Cortex of kidney (tissue), 1 donor: ENCODE results near the gene CRHBP.
"Not testable (repeated sequence)": the region's sequence is repeated elsewhere in the genome, so short reads cannot be mapped to it uniquely, and the experiment has no call there.

Experiments
- DNase-seq: peaks from one replicate; lab custom pipeline; 2025; lab: John Stamatoyannopoulos, UW

The CRHBP gene, protein sequence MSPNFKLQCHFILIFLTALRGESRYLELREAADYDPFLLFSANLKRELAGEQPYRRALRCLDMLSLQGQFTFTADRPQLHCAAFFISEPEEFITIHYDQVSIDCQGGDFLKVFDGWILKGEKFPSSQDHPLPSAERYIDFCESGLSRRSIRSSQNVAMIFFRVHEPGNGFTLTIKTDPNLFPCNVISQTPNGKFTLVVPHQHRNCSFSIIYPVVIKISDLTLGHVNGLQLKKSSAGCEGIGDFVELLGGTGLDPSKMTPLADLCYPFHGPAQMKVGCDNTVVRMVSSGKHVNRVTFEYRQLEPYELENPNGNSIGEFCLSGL

DNA sequence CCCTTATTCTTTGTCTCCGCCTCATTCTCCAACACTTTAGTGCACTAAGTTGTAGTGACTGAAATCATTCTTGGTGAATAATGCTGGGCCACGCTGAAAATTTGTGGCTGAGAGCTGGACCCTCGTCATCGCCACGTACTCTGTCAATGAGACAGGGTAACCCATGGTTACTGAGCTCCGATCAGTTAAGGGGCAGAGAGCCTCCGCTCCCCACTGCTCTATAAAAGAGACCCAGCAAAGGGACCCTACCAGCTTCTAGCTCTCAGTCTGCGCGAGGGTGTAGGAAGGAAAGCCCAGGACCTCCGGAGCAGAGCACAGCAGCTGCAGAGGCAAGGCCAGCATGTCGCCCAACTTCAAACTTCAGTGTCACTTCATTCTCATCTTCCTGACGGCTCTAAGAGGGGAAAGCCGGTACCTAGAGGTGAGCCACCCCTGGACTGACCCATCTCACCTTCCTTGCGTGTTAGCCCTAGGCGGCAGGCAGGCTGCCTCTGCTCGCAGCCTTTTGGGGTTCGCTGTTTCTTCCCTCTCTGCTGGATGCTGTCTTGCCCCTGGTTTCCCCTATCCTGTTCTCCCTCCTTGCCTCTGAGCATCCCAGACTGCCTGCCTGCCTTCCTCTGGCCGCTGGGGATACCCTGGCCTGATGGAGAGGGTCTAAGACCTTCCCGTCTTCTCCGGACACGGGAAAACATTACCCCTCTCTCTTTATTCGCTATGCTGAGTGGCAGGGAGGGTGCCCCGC, at the start of gene CRHBP:
Gene CRHBP (plus strand): TSS at position 251 of the 742 bp plus-strand sequence. CDS start 90 bp downstream, at position 341.
- no peak for DNase-seq

DNA sequence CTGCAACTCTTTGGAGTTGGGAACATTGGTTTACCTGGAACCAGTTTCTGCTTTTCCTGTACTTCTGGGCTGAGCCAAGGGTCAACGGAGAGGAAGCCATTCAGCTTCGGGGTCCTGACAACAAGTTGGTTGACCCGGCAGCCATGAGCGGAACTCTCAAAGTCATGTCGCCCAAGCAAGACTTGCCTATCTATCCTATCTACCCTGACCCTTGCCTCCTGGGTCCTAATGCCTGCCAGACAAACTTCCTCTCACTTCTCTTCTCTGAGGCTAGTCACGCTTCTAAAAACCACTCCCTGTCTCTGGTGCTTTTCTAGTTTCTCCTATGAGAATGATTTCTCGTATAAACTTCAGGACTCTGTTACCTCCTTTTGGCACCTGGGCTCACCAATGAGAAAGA, 44.7 kb upstream of the CRHBP start:
- no peak for DNase-seq

DNA sequence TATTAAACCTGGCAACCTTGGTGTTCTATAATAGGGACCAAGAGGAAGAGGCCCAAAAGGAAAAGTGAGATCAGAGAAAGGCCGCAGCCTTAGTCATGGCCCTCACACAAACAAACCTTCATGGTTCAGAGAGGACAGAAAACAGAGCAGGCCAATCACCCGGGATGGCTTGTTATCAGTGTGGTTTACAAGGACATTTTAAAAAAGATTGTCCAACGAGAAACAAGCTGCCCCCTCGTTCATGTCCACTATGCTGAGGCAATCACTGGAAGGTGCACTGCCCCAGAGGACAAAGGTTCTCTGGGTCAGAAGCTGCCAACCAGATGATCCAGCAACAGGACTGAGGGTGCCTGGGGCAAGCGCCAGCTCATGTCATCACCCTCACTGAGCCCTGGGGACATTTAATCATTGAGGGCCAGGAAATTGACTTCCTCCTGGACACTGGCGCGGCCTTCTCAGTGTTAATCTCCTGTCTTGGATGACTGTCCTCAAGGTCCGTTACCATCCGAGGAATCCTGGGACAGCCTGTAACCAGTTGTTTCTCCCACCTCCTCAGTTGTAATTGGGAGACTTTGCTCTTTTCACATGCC, 42.4 kb upstream of the CRHBP start:
- DNase-seq = not testable (repeated sequence)

DNA sequence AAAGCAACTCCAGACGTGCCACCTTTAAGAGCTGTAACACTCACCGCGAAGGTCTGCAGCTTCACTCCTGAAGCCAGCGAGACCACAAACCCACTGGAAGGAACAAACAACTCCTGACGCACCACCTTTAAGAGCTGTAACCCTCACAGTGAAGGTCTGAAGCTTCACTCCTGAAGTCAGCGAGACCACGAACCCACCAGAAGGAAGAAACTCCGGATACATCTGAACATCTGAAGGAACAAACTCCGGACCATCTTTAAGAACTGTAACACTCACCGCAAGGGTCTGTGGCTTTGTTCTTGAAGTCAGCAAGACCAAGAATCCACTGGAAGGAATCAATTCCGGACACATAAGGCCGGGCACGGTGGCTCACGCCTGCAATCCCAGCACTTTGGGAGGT, 38.2 kb upstream of the CRHBP start:
- DNase-seq = not testable (repeated sequence)

DNA sequence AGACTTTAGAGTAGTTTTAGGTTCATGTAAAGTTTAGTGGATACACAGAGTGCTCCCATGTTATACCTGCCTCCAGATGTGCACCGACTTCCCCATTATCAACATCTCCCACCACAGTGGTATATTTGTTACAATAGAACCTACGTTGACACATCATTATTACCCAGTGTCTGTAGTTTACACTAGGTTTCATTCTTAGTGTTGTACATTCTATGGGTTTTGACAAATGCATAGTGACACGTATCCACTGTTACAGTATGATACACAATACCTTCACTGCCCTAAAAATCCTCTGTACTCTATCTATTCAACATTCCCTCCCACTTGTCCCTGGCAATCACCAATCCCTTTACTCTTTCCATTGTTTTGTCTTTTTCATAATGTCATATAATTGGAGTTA, 34.3 kb upstream of the CRHBP start:
- no peak for DNase-seq

DNA sequence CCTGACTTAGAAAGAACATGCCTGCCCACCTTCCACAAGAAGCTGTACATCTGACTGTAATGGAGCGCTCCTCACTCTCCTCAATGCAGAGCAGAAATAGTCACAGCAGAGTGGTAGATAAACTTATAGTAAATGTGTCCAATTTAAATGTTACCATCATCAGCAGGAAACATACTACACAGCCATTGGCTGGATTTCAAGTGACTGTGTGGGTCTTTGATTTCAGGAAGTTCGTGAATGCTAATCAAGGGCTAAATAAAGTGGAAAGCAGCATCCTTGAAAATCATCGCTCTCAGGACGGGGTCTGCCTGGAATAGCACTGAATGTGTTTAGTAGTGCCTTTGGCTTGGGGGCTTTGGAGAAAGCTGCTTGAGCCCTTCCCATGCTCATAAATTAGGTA, 32.4 kb upstream of the CRHBP start:
- DNase-seq = no peak

DNA sequence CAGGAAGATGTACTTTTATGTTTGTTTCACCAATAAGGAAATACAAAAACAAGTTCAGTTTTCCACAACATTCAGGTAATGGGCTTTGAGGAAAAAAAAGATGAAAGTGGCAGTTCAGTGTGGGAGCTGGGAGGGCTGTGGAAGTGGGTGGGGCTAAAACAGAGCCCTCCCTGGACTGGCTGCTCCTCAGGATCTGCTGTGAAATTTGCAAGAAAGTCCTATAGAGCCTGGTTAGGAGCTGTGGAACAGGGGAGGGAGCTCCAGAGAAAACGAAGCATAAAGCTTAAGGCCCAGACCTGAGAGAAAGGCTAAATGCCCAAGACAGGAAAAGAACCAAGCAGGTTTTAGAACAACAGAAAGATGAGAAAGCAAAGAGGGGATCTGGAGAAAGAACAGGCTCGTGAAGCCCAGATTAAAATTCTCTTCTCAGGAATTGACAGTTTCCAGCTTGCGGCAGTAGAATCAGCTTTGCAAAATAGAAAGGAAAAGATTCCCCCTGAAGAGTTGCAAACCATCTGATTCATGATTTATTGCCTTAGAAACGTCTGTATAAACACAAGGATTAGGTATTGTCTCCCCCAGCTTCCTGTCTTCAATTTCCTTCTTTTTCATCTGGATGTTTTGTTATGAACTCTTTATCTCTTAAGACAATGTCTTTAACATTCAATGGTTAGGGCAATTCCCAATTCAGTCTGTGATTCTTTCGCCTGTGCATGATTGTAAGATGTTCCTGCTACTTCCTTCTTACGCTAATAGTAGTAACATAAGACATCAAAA, 26.3 kb upstream of the CRHBP start:
- DNase-seq = no peak

DNA sequence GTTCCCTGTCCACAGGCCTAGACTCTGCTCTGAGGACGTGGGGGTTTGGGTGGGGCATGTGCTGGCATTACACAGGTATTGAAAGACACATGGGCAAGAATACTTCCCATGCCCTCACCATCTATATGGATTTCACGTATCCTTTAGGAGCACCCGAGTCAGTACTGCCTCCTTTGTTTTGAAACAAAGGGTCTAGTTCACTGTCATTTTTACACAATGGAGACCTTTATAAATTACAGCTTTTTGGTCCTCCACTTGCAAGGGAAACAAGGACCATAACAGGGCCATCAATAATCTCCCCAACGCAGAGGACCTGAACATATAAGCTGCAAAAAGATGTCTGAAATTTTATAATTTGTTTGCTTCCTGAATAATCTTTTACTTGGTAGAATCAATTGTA, 24.9 kb upstream of the CRHBP start:
- no peak for DNase-seq

DNA sequence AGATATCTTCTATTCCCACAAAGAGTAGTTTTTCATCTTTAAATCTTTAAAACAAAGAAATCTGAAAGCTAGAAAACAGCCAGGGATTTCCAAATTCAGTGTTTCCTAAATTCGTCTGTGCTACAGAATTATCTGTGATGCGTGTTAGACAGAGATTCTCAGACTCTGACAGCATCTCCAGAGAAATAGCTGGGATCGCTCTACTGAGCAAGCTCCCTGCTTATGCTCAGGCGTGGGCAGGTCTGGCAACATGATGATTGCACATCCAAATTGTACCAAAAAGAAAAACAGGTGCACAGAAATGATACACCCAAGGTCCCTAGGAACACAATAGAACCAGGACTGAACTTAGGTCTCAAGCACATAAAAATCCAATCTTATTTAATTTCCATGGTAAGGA, 22.8 kb upstream of the CRHBP start:
- no peak for DNase-seq

DNA sequence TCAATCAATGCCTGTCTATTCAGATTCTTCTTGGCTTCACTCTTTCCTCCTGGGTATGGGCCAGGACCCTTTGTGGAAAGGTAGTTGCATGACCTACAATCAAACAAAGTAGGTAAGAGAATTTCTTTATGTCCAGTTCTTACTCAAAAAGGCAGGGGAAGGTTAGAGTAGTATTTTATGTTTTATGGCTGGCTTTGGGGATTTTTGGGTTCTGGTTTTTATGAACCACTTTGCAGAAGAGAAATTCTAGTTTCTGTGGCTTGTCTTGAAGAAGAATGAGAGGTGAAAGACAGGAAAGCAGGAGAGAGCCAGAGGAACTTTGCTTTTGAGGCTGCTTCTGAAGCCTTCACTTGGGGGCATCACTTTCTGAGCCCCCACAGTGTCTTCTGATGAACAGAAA, 14.7 kb upstream of the CRHBP start:
- no peak for DNase-seq

DNA sequence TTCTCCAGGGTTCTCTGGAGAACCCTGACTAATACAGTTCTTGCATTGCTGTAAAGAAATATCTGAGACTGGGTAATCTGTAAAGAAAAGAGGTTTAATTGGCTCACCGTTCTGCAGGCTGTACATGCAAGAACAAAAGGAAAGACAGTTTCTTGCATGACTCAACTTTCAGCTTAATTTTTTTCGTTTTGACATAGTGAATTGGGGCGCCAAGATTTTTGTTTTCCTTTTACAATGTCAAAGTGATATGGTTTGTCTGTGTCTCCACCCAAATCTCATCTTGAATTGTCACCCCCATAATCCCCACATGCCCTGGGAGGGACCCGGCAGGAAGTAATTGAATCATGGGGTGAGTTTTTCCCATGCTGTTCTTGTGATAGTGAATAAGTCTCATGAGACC, 11.8 kb upstream of the CRHBP start:
- no peak for DNase-seq

DNA sequence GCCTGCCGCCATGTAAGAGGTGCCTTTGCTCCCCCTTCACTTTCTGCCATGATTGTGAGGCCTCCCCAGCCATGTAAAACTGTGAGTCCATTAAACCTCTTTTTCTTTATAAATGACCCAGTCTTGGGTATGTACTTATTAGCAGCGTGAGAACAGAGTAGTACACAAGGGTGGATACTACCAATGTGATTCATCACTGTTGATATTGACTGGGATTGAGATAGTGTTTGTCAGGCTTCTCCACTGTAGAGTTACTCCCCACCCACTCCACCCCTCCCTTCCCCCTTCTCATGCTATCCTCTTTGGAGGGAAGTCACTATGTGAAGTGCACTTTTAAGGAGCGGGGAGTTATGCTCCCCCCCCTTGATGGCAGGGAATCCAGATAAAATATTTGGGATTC, 11.4 kb upstream of the CRHBP start:
- DNase-seq = no peak

DNA sequence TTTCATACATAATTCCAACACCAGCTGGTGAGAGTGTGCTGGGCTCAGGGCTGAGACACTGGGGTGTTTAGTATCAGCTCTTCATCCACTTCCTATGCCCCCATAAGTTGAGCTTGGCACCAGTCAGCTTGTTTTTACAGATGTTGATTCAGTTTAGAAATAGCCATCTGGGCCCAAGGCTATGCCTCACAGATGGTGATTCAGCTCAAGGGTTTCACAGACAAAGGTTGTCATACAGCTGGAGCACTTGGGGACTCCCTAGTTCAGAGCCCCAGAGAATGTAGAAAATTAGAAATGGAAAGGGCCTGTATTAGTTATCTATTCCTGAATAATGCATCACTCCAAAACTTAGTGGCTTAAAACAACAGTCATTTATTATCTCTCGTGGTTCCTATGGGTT, 10.3 kb upstream of the CRHBP start:
- no peak for DNase-seq

DNA sequence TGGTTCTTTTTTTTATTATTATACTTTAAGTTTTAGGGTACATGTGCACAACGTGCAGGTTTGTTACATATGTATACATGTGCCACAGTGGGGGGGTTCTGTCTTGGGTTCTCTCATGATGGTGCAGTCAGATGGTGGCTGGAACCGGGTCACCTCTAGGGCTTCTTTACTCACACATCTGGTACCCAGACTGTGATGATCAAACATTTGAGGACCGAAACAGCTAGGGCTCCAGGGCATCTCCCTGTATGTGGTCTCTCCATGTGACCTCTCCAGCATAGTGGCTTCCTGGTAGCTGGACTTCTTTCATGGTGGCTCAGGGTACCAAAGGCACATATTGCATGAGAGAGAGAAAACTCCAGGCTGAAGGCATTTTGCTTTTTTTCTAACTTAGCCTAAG, 9.8 kb upstream of the CRHBP start:
- DNase-seq = no peak

DNA sequence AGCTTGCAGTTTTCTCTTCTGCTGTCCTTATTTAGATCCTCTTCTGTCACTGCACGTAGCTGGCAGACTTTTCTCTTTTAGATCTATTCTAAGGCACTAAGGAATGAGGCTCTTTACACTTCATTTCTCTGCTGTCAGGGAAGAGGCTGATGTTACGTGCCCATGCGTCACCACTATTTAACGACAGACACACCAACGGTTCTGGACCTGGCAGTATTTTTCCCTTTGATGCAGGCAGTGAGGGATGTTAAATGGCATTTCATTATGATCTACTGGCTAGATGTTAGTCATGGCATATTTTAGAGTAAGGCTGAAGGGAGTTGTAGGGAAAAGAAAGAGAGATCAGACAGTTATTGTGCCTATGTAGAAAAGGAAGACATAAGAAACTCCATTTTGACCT, 8.2 kb upstream of the CRHBP start:
- no peak for DNase-seq

DNA sequence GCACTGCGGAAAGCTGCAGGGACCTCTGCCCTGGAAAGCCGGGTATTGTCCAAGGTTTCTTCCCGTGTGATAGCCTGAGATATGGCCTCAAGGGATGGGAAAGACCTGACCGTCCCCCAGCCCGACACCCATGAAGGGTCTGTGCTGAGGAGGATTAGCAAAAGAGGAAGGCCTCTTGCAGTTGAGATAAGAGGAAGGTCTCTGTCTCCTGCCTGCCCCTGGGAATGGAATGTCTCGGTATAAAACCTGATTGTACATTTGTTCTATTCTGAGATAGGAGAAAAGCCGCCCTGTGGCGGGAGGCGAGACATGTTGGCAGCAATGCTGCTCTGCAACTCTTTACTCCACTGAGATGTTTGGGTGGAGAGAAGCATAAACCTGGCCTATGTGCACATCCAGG, 7.6 kb upstream of the CRHBP start:
- not testable (repeated sequence) for DNase-seq

DNA sequence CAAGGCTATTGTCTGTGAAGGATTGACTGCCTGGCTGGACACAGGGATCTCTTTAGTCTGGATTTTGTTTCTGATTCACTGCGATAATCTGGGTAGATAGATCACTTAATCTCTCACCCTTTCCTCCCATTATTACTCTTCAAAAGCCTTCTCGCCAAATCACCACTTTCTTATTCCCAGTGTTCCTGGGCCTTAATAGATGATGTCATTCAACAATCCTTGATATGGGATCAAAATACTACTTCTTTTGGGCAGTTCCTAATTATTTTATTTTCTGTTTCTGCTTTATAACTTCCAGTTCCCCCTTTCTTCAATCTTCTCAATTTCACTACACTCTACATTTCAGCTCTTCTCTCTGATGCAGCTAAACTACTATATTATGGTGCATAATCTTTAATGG, 6.8 kb upstream of the CRHBP start:
- no peak for DNase-seq

DNA sequence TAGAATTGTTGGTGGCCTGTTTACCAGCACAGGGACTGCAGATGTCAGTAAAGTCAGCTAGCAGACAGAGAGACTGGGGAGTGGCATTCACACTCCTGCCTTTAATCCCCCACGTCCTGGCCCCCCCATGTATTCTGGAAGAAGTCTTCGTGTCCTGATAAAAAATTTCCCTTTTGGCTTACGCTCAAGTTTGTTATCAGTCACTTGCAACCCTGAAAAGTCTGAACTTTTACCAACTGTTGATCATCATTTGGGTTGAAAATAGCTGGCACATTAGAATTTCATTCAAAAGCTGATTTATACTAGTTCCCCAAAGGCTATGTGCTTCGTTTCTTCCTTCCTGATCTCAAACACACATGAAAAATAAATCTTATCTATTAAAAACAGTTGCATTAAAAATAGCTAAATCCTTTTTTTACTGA, 5.8 kb upstream of the CRHBP start:
- DNase-seq = no peak

DNA sequence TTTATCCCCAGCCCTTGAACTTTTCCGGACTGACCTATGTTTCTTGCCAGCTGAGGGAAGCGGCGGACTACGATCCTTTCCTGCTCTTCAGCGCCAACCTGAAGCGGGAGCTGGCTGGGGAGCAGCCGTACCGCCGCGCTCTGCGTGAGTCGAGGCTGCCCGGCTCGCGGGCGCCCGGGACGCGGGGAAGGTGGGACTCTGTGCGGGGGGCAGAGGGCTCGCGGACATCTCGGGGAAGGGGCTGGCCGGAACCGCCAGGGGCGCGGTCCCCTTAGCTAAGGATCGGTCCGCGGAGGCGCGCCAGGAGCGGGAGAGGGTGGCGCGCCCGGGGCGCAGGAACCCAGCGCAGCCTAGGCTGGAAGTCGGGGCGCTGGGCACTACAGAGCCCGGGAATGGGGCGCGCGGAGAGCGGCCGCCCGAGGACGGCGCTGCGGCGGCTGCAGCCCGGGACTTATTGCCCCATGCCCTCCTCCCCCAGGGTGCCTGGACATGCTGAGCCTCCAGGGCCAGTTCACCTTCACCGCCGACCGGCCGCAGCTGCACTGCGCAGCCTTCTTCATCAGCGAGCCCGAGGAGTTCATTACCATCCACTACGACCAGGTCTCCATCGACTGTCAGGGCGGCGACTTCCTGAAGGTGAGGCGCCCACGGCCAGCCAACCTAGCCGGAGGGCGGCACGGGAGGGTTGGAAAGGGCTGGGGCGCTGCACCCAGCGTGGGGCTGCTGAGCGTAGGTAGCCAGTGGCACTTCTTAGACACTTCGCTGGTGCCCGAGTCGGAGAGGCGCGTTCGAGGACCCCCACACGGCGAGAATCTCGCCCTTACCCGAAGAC, 922 bp downstream of the CRHBP start:
- DNase-seq = no peak

DNA sequence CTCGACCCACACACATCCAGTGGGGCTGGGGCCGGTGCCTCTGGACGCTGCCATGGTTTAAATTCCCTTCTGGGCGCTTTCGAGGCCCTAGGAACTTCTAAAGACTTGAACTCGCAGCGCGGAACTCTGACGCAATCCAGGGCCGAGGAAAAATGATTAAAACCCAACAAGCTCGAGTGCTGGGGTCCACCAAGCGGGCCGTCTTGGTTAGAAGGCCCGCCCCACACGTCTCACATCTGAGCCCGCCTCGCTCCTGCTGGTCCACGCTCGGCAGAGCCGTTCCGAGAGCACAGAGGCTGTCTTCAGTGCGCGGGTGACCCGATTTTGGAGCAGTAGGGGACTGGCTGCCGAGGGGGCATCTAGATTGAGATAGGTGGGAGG, 1.5 kb downstream of the CRHBP start:
- no peak for DNase-seq

DNA sequence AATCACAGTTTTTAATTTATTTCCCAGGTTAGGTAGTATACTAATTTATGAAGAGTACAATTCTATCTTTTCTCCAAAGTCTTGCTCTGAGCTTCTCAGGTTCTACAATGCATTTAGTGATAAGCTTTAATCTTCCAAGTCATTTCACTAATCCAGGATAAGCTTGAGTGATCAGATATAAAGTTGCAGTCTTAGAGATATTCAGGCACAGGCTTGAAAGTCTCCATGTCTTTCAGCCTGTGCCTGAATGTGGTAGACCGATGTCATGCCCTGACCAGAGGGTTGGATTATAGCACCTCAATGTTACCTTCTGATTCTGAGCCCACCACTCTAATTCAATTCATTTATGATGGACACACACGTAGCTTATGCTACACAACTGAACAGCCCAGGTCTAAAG, 3.2 kb downstream of the CRHBP start:
- DNase-seq = no peak
